HEK293 (cell line): ENCODE results near the gene RPP38.

Experiments
- CTCF ChIA-PET: fragments of 350-600 bp; formaldehyde crosslinking; extraction: SDS; loops from one replicate; lab custom pipeline; 2021; ENCODE audit warnings: antibody characterized with exemption; lab: Yijun Ruan, JAX
- POLR2A ChIA-PET: fragments of 300-600 bp; formaldehyde crosslinking; extraction: SDS; loops from one replicate; lab custom pipeline; 2020; ENCODE audit warnings: antibody characterized with exemption, inconsistent platforms; lab: Yijun Ruan, JAX
- H3K27ac ChIP-seq: fragments of 200-500 bp; sonication (Bioruptor generic); 2 replicates; pipeline ENCODE4 v1.5.1; 2014; ENCODE audit warnings: low read depth, low read length, control low read depth, inconsistent platforms; ENCODE audit errors: extremely low read depth
- H3K36me3 ChIP-seq, 2 experiments: fragments of 200-500 bp in 1 of 2; sonication (Bioruptor generic) in 1 of 2; 1 replicate in 1 of 2; 2 replicates in 1 of 2; pipeline ENCODE4 v1.5.1; 2014 to 2017; ENCODE audit warnings: inconsistent platforms in 2 of 2, low read length in 2 of 2; ENCODE audit not compliant: control insufficient read depth in 2 of 2, insufficient read depth in 1 of 2
- H3K4me1 ChIP-seq: fragments of 200-500 bp; sonication (Bioruptor generic); 2 replicates; pipeline ENCODE4 v1.5.1; 2014; ENCODE audit warnings: mild to moderate bottlenecking, low read length, inconsistent platforms; ENCODE audit not compliant: control insufficient read depth, insufficient read depth
- H3K4me3 ChIP-seq: 2 replicates; pipeline ENCODE4 v1.5.1; 2011; ENCODE audit warnings: low read depth, mild to moderate bottlenecking, control low read depth, low read length, moderate library complexity
- H3K9me3 ChIP-seq: fragments of 200-500 bp; sonication (Bioruptor generic); 2 replicates; pipeline ENCODE4 v1.5.1; 2014; ENCODE audit warnings: low read depth, low read length, inconsistent platforms; ENCODE audit not compliant: control insufficient read depth, insufficient read depth
- BCL11A ChIP-seq: fragments of 450-650 bp; formaldehyde crosslinking; IDR thresholded peaks from 2 replicates; pipeline ENCODE4 v1.5.1; 2016; ENCODE audit warnings: low read depth, missing biosample characterization, missing genetic modification characterization
- KLF7 ChIP-seq: fragments of 450-650 bp; formaldehyde crosslinking; IDR thresholded peaks from 2 replicates; pipeline ENCODE4 v1.5.1; 2016; ENCODE audit warnings: missing biosample characterization, missing genetic modification characterization, borderline replicate concordance
- REST ChIP-seq: fragments of 450-650 bp; formaldehyde crosslinking; IDR thresholded peaks from 2 replicates; pipeline ENCODE4 v1.5.1; 2016; ENCODE audit warnings: missing biosample characterization, missing genetic modification characterization
- ZFP69B ChIP-seq: fragments of 450-650 bp; formaldehyde crosslinking; IDR thresholded peaks from 2 replicates; pipeline ENCODE4 v1.5.1; 2016; ENCODE audit warnings: missing biosample characterization, missing genetic modification characterization
- ZIC2 ChIP-seq: fragments of 450-650 bp; formaldehyde crosslinking; IDR thresholded peaks from 2 replicates; pipeline ENCODE4 v1.5.1; 2016; ENCODE audit warnings: missing biosample characterization, missing genetic modification characterization
- ZNF132 ChIP-seq: fragments of 450-650 bp; formaldehyde crosslinking; IDR thresholded peaks from 2 replicates; pipeline ENCODE4 v1.5.1; 2017; ENCODE audit warnings: missing biosample characterization, missing genetic modification characterization, borderline replicate concordance
- ZNF239 ChIP-seq: fragments of 450-650 bp; formaldehyde crosslinking; IDR thresholded peaks from 2 replicates; pipeline ENCODE4 v1.5.1; 2016; ENCODE audit warnings: missing biosample characterization, missing genetic modification characterization
- ZNF426 ChIP-seq: fragments of 450-650 bp; formaldehyde crosslinking; IDR thresholded peaks from 2 replicates; pipeline ENCODE4 v1.5.1; 2017; ENCODE audit warnings: missing biosample characterization, missing genetic modification characterization, mild to moderate bottlenecking, inconsistent platforms, moderate library complexity
- ZNF596 ChIP-seq: fragments of 450-650 bp; IDR thresholded peaks from 2 replicates; pipeline ENCODE4 v1.5.0; 2018; ENCODE audit warnings: missing biosample characterization, mild to moderate bottlenecking, missing genetic modification characterization, moderate library complexity
- ZNF664 ChIP-seq: fragments of 450-650 bp; formaldehyde crosslinking; IDR thresholded peaks from 2 replicates; pipeline ENCODE4 v1.5.1; 2016; ENCODE audit warnings: missing biosample characterization, missing genetic modification characterization
- ZNF768 ChIP-seq: fragments of 450-650 bp; formaldehyde crosslinking; IDR thresholded peaks from 2 replicates; pipeline ENCODE4 v1.5.1; 2018; ENCODE audit warnings: missing biosample characterization, mild to moderate bottlenecking, missing genetic modification characterization
- ZNF777 ChIP-seq: fragments of 450-650 bp; formaldehyde crosslinking; IDR thresholded peaks from 2 replicates; pipeline ENCODE4 v1.5.1; 2017; ENCODE audit warnings: missing biosample characterization, missing genetic modification characterization, borderline replicate concordance
- TF ChIP-seq, protein P1 (sequence below): fragments of 450-650 bp; formaldehyde crosslinking; IDR thresholded peaks from 2 replicates; pipeline ENCODE4 v1.5.1; 2017; ENCODE audit warnings: missing biosample characterization, missing genetic modification characterization
- TF ChIP-seq, protein P2 (sequence below): fragments of 450-650 bp; formaldehyde crosslinking; IDR thresholded peaks from 2 replicates; pipeline ENCODE4 v1.5.1; 2016; ENCODE audit warnings: missing biosample characterization, missing genetic modification characterization

RPP38 gene

GRCh38 chr10:15146366-15146765 lies 49.2 kb downstream of the RPP38 start:
- no peak overlapping the region for H3K4me3 ChIP-seq
- H3K4me1 ChIP-seq, result peaks cover 8% of the 10 kb centered on the region; the same call in 1 of the 2 replicates
- no peaks in the 10 kb centered on the region for H3K36me3 ChIP-seq
- H3K9me3 ChIP-seq, result no peaks in the 10 kb centered on the region
- no peak overlapping the region for H3K27ac ChIP-seq
- ChIA-PET CTCF (interaction anchor here (0.6 kb wide), 1 partner anchor 110 kb away, joined by 3 read pairs; no protein-coding TSS in a partner anchor), POLR2A (interaction anchor here (1.5 kb wide), 1 partner anchor 21 kb away, joined by 3 read pairs; no protein-coding TSS in a partner anchor)
- TF ChIP-seq, protein P1, sequence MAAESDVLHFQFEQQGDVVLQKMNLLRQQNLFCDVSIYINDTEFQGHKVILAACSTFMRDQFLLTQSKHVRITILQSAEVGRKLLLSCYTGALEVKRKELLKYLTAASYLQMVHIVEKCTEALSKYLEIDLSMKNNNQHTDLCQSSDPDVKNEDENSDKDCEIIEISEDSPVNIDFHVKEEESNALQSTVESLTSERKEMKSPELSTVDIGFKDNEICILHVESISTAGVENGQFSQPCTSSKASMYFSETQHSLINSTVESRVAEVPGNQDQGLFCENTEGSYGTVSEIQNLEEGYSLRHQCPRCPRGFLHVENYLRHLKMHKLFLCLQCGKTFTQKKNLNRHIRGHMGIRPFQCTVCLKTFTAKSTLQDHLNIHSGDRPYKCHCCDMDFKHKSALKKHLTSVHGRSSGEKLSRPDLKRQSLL (tag by site-specific recombination), result no peak
- TF ChIP-seq ZNF239 (tag by site-specific recombination), result no peak
- TF ChIP-seq ZIC2 (tag by site-specific recombination), result 0 out of 2 replicates have a peak, but pooled peaks have one; percentile 7

GRCh38 chr10:15147594-15148392 lies 50.6 kb downstream of the RPP38 start:
- no peak overlapping the region for H3K4me3 ChIP-seq
- ChIA-PET CTCF (interaction anchor here (0.6 kb wide), 1 partner anchor 26 kb away, joined by 3 read pairs; no protein-coding TSS in a partner anchor), POLR2A (no interaction called here)
- no peaks in the 10 kb centered on the region for H3K4me1 ChIP-seq
- no peak overlapping the region for H3K27ac ChIP-seq
- TF ChIP-seq ZNF777 (tag by site-specific recombination), result no peak
- TF ChIP-seq ZNF768, result peak; percentile 62
- TF ChIP-seq REST (tag by site-specific recombination), result no peak
- no peak for TF ChIP-seq ZNF132 (tag by site-specific recombination)
- no peak for TF ChIP-seq ZFP69B (tag by site-specific recombination)
- peak; percentile 56 for TF ChIP-seq ZNF664 (tag by site-specific recombination)
- TF ChIP-seq, protein P2, sequence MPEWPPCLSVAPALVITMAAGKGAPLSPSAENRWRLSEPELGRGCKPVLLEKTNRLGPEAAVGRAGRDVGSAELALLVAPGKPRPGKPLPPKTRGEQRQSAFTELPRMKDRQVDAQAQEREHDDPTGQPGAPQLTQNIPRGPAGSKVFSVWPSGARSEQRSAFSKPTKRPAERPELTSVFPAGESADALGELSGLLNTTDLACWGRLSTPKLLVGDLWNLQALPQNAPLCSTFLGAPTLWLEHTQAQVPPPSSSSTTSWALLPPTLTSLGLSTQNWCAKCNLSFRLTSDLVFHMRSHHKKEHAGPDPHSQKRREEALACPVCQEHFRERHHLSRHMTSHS, result no peak
- TF ChIP-seq ZNF426 (tag by site-specific recombination), result no peak
- TF ChIP-seq BCL11A, result no peak
- no peak for TF ChIP-seq KLF7 (tag by site-specific recombination)
- TF ChIP-seq ZNF596 (tag by site-specific recombination), result no peak
- TF ChIP-seq, all 188 proteins: peak for 2
- no peaks in the 10 kb centered on the region for H3K36me3 ChIP-seq
- H3K9me3 ChIP-seq, result no peaks in the 10 kb centered on the region
